ENCODE measurements around the gene PDPK1.

PDPK1 gene

GRCh38 chr16:2524339-2524938 is 13.4 kb upstream of the PDPK1 start:
- no peak for DNase-seq
- H3K27ac ChIP-seq, result no peak overlapping the region
- peaks cover 66% of the 10 kb centered on the region for H3K36me3 ChIP-seq
- TF ChIP-seq CTCF (IDR thresholded peaks at IDR 0.05; ENCODE audit: low read depth, low read length), result no peak
- H3K9me3 ChIP-seq (ENCODE audit: severe bottlenecking), result no peaks in the 10 kb centered on the region
- H3K27me3 ChIP-seq (ENCODE audit: insufficient read depth, low read depth, severe bottlenecking), result no peaks in the 10 kb centered on the region
- no peak overlapping the region for H3K4me3 ChIP-seq (ENCODE audit: low read depth, low read length)

- Histone ChIP-seq H3K9me3 (ENCODE audit: severe bottlenecking) (no peaks in the 10 kb centered on the region), H3K4me3 (ENCODE audit: low read depth, low read length) (no peak overlapping the region), H3K36me3 (peaks cover 63% of the 10 kb centered on the region), H3K27me3 (ENCODE audit: insufficient read depth, low read depth, severe bottlenecking) (no peaks in the 10 kb centered on the region), H3K27ac (no peak overlapping the region)
- no peak for DNase-seq
- no peak for TF ChIP-seq CTCF (IDR thresholded peaks at IDR 0.05; ENCODE audit: low read depth, low read length)
These were observed 11.7 kb upstream of the PDPK1 start for GRCh38 chr16:2526135-2526534.

- DNase-seq, result no peak
- H3K27ac ChIP-seq, result no peak overlapping the region
- H3K36me3 ChIP-seq, result peaks cover 57% of the 10 kb centered on the region
- no peaks in the 10 kb centered on the region for H3K27me3 ChIP-seq (ENCODE audit: insufficient read depth, low read depth, severe bottlenecking)
- H3K9me3 ChIP-seq (ENCODE audit: severe bottlenecking), result no peaks in the 10 kb centered on the region
- H3K4me3 ChIP-seq (ENCODE audit: low read depth, low read length), result no peak overlapping the region
- no peak for TF ChIP-seq CTCF (IDR thresholded peaks at IDR 0.05; ENCODE audit: low read depth, low read length)
These were observed 10.6 kb upstream of the PDPK1 start for GRCh38 chr16:2527071-2527783.

GRCh38 chr16:2527784-2528100 is 10.1 kb upstream of the PDPK1 start:
- H3K27me3 ChIP-seq (ENCODE audit: insufficient read depth, low read depth, severe bottlenecking), result no peaks in the 10 kb centered on the region
- no peak for TF ChIP-seq CTCF (IDR thresholded peaks at IDR 0.05; ENCODE audit: low read depth, low read length)
- no peak for DNase-seq
- H3K36me3 ChIP-seq, result peaks cover 54% of the 10 kb centered on the region
- no peaks in the 10 kb centered on the region for H3K9me3 ChIP-seq (ENCODE audit: severe bottlenecking)
- H3K4me3 ChIP-seq (ENCODE audit: low read depth, low read length), result no peak overlapping the region
- no peak overlapping the region for H3K27ac ChIP-seq

- H3K9me3 ChIP-seq (ENCODE audit: severe bottlenecking), result no peaks in the 10 kb centered on the region
- H3K36me3 ChIP-seq, result peaks cover 48% of the 10 kb centered on the region
- H3K27me3 ChIP-seq (ENCODE audit: insufficient read depth, low read depth, severe bottlenecking), result no peaks in the 10 kb centered on the region
- H3K27ac ChIP-seq, result no peak overlapping the region
- TF ChIP-seq CTCF (IDR thresholded peaks at IDR 0.05; ENCODE audit: low read depth, low read length), result no peak
- DNase-seq, result no peak
- no peak overlapping the region for H3K4me3 ChIP-seq (ENCODE audit: low read depth, low read length)
These were observed 9.4 kb upstream of the PDPK1 start for GRCh38 chr16:2528161-2529060.
